Smooth muscle cell (in vitro differentiated cells): ENCODE results near the gene ANAPC16. TPM values are rescaled to one million over a fixed set of nuclear protein-coding genes. Genes with fewer than 3 reads are reported as not detected.

Experiments used
- DNase-seq: peaks from one replicate; lab custom pipeline; 2025; ENCODE audit not compliant: unreplicated experiment; lab: John Stamatoyannopoulos, UW
- H2AFZ ChIP-seq: fragments of 200-600 bp; sonication (generic); 2 replicates; pipeline ENCODE4 v1.6.0; 2016; ENCODE audit warnings: antibody characterized with exemption, low read depth, mild to moderate bottlenecking
- H3F3A ChIP-seq: fragments of 200-600 bp; sonication (generic); 2 replicates; pipeline ENCODE4 v1.6.0; 2017; ENCODE audit warnings: antibody characterized with exemption, low read depth
- H3K27ac ChIP-seq: fragments of 200-600 bp; sonication (generic); 2 replicates; pipeline ENCODE4 v1.5.1; 2016; ENCODE audit warnings: low read depth, mild to moderate bottlenecking
- H3K27me3 ChIP-seq: fragments of 200-600 bp; sonication (generic); 2 replicates; pipeline ENCODE4 v1.6.1; 2016; ENCODE audit warnings: low read depth, mild to moderate bottlenecking
- H3K36me3 ChIP-seq: fragments of 200-600 bp; sonication (generic); 2 replicates; pipeline ENCODE4 v1.5.1; 2016; ENCODE audit warnings: low read depth
- H3K4me1 ChIP-seq: fragments of 200-600 bp; sonication (generic); 2 replicates; pipeline ENCODE4 v1.5.1; 2016; ENCODE audit warnings: low read depth
- H3K4me2 ChIP-seq: fragments of 200-600 bp; sonication (generic); 2 replicates; pipeline ENCODE4 v1.6.0; 2016; ENCODE audit warnings: mild to moderate bottlenecking
- H3K4me3 ChIP-seq: fragments of 200-600 bp; sonication (generic); 2 replicates; pipeline ENCODE4 v1.5.1; 2016; ENCODE audit warnings: mild to moderate bottlenecking
- H3K79me2 ChIP-seq: fragments of 200-600 bp; sonication (generic); 2 replicates; pipeline ENCODE4 v1.6.0; 2016; ENCODE audit warnings: low read depth, mild to moderate bottlenecking
- H3K9ac ChIP-seq: fragments of 200-600 bp; sonication (generic); 2 replicates; pipeline ENCODE4 v1.6.0; 2016; ENCODE audit warnings: low read depth
- H3K9me3 ChIP-seq: fragments of 200-600 bp; sonication (generic); replicated peaks from 2 replicates; pipeline ENCODE4 v1.5.1; 2016; ENCODE audit warnings: low read depth
- H4K20me1 ChIP-seq: fragments of 200-600 bp; sonication (generic); 2 replicates; pipeline ENCODE4 v1.6.0; 2016; ENCODE audit warnings: low read depth
- WGBS: methylation state at CpG from one replicate; pipeline ENCODE4 v1.1.7; 2016; ENCODE audit warnings: low lambda C conversion rate; 5-methylcytosine and 5-hydroxymethylcytosine counted together
- polyA plus RNA-seq: library from polyadenylated mRNA; unstranded; fragments of >200 nt; fragmentation: Nextera tagmentation; extraction: Ambion mirVana; gene quantifications from 2 replicates; pipeline ENCODE4 v1.2.1, GENCODE V29; 2016
- total RNA-seq: library from RNA; depleted of rRNA; stranded (reverse); fragments of >200 nt; gene quantifications from 2 replicates; pipeline ENCODE4 v1.2.3, GENCODE V29; 2014
- TF ChIP-seq, protein P1 (sequence below): fragments of 200-600 bp; sonication (generic); IDR thresholded peaks from 2 replicates; pipeline ENCODE4 v1.5.1; 2017; ENCODE audit warnings: borderline replicate concordance, mild to moderate bottlenecking, antibody characterized with exemption; ENCODE audit not compliant: insufficient read depth, poor library complexity, severe bottlenecking

ANAPC16 gene
- total and polyA plus RNA-seq, 2 experiments from 2014 or later = 76.4 to 81.8 TPM

DNA sequence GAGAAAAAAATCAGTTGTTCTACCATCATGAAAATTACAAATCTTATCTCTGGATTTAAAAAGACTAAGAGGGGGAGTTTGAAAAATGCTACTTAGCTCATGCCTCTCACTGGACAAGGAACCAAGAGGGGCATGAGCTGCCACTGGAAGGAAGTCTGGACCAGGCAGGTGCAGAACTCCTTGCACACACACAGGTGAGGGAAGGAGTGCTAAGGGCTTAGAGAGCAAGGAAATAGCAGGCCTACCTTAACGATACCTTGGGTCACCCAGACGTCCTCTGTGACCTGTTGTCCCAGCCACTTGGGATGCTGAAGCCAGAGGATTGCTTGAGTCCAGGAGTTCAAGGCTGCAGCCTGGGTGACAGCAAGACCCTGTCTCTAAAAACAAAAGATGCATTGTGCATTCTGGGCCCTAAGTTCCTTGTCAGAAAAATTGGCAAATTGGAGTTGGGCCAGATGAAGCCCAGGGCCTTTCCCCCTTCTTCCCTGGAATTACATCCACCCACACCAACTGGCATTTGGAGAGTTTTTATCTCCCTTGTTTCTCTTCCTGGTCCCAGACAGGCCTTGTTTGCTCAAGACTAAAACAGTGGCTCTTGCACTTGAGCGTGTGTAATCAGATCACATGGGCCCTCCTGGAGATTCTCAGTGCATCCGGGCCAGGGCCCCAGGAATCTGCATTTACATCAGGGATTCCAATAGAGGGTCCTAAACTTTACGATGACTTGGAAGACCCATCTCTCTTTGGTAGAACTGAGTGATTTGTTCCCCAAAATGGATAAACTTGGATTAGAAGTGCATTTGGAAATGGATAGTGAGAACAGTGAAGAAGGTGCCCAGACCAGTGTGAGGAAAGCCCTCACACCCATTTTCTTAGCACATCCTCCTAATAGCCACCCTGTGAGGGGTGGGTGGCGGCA lies 60.9 kb downstream of the ANAPC16 start:
- peaks cover 57% of the 10 kb centered on the region for H3F3A ChIP-seq
- H3K36me3 ChIP-seq = no peaks in the 10 kb centered on the region
- H3K79me2 ChIP-seq = peaks cover 28% of the 10 kb centered on the region
- H3K27ac ChIP-seq = peak overlapping the region; percentile 82
- H3K27me3 ChIP-seq = no peaks in the 10 kb centered on the region
- TF ChIP-seq, protein P1, sequence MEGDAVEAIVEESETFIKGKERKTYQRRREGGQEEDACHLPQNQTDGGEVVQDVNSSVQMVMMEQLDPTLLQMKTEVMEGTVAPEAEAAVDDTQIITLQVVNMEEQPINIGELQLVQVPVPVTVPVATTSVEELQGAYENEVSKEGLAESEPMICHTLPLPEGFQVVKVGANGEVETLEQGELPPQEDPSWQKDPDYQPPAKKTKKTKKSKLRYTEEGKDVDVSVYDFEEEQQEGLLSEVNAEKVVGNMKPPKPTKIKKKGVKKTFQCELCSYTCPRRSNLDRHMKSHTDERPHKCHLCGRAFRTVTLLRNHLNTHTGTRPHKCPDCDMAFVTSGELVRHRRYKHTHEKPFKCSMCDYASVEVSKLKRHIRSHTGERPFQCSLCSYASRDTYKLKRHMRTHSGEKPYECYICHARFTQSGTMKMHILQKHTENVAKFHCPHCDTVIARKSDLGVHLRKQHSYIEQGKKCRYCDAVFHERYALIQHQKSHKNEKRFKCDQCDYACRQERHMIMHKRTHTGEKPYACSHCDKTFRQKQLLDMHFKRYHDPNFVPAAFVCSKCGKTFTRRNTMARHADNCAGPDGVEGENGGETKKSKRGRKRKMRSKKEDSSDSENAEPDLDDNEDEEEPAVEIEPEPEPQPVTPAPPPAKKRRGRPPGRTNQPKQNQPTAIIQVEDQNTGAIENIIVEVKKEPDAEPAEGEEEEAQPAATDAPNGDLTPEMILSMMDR = no peak
- peaks cover 18% of the 10 kb centered on the region for H3K4me1 ChIP-seq
- H2AFZ ChIP-seq = no peak overlapping the region
- peaks cover 32% of the 10 kb centered on the region for H4K20me1 ChIP-seq
- WGBS = 25% methylated on average over 6 of the region's 6 CpGs
- H3K4me3 ChIP-seq = peak overlapping the region; percentile 93
- no peak for DNase-seq
- H3K9ac ChIP-seq = no peak overlapping the region
- peak overlapping the region; percentile 89 for H3K4me2 ChIP-seq
- H3K9me3 ChIP-seq = no peaks in the 10 kb centered on the region

DNA sequence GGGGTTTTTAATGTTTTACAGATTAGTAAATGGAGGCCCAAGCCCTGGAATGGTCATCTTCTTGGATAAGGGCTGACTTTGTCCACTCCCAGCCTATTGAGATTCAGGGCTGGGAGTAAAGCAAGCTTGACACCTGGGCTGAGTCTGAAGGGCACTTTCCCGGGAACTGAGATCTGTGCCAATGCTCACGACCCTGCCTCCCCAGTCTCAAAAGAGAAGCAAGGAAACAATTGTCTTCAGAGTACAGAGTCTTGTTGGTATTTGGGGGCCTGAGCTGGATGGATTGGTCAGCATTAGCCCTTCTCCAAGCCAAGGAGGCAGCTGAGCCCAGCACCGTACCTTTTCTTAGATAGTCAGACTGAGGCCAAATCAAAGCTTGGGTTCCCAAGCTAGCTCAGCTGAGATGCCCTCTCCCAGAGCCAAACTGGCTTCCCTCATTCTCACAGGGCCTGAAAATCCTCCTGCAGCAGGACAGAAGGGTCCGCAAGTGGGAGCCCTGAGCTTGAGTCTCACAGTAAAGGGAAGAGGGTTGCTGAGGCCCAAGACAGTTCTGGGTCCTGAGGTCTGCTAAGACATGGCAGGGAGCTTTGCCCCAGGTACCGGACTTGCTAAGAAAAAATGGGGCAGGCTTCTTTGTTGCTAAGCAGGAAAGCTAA lies 61.7 kb downstream of the ANAPC16 start:
- Histone ChIP-seq H3K36me3 (no peaks in the 10 kb centered on the region), H3K9ac (no peak overlapping the region), H3K79me2 (peaks cover 28% of the 10 kb centered on the region), H3K4me2 (peak overlapping the region; percentile 89), H3K9me3 (no peaks in the 10 kb centered on the region), H3F3A (peaks cover 51% of the 10 kb centered on the region), H3K27me3 (no peaks in the 10 kb centered on the region), H3K4me3 (no peak overlapping the region), H2AFZ (no peak overlapping the region), H3K4me1 (peaks cover 13% of the 10 kb centered on the region), H4K20me1 (peaks cover 32% of the 10 kb centered on the region), H3K27ac (peak overlapping the region; percentile 82)
- 82% methylated on average over 5 of the region's 5 CpGs for WGBS
- DNase-seq = no peak
- TF ChIP-seq, protein P1 = no peak

DNA sequence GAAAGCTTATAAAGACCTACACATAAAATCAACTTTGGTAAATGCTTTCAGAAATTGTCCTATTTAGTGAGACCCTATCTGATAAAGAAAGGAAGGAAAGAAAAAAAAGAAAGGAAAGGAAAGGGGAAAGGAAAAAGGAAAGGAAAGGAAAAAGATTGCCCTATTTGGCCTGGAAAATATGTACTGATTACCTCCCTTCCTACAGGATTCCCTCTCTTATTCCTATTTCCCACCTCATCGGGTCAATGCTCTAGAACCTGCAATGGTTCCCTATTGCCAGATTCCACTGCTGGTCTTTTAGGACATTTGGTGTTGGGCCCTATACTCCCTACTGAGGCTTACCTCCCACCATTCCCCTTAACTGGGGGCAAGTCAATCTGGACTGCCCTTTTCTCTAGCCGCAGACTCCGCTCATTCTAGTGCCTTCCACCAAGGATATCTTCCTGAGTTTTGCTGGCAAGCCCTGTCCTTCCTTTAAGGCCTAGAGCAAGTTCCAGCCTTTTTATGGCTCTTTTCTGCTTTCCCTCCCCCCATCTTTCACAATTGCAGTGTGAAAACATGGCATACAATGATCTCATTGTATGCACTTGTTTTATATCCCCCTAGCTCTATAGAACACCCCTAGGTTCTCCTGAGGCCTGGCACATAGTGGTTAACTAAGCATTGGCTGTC lies 62.3 kb downstream of the ANAPC16 start:
- Histone ChIP-seq H3K4me3 (no peak overlapping the region), H3K27ac (peak overlapping the region; percentile 82), H2AFZ (no peak overlapping the region), H3K4me1 (peaks cover 10% of the 10 kb centered on the region), H3K27me3 (no peaks in the 10 kb centered on the region), H3F3A (peaks cover 49% of the 10 kb centered on the region), H3K9me3 (no peaks in the 10 kb centered on the region), H3K36me3 (no peaks in the 10 kb centered on the region), H4K20me1 (peaks cover 32% of the 10 kb centered on the region), H3K9ac (no peak overlapping the region), H3K4me2 (no peak overlapping the region), H3K79me2 (peaks cover 28% of the 10 kb centered on the region)
- 92% methylated on average over 3 of the region's 3 CpGs for WGBS
- TF ChIP-seq, protein P1 = no peak
- no peak for DNase-seq
